ENCODE data around the gene EDA.

The EDA gene

DNA sequence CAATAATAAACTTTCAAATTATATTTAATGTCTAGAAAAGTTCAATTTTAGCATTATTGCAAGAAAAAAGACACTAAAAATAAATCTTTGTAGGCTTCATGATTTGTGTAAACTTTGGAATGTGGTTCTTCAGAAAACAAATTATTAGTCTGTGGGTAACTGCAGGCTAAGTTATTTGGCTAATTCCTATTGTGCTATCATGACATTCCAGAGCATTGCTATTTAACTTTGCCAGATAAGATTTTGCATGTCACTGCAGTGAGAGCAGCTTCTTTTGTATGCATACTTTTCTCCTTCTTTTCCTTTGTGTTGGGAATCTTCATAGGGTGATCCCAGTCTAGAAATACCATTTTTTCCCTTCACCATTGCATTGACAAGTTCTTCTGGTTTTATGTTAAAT, 303.8 kb downstream of the EDA start:
- no peak for DNase-seq (ENCODE audit: low read depth)
- no peak overlapping the region for H3K4me3 ChIP-seq (ENCODE audit: low read length)

DNA sequence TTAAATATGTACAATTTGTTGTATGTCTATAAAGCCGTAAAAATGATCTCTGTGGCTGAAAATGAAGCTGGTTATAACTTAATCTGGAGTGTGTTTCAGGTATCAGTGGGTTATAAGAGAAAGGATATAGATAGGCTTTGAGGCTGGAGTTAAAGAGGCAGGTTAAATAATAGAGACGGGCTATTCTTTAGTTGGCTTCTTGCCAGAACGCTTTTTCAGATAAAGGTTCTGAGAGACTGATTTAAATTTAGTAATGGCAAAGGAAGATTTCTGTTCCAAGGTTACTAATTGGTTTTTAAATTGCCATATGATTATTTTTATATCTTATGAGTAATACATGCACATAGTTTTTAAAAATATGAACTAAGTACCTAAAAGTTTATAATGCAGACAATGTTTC, 316.4 kb downstream of the EDA start:
- no peak overlapping the region for H3K4me3 ChIP-seq (ENCODE audit: low read length)
- no peak for DNase-seq (ENCODE audit: low read depth)
- TF ChIP-seq, protein P1, sequence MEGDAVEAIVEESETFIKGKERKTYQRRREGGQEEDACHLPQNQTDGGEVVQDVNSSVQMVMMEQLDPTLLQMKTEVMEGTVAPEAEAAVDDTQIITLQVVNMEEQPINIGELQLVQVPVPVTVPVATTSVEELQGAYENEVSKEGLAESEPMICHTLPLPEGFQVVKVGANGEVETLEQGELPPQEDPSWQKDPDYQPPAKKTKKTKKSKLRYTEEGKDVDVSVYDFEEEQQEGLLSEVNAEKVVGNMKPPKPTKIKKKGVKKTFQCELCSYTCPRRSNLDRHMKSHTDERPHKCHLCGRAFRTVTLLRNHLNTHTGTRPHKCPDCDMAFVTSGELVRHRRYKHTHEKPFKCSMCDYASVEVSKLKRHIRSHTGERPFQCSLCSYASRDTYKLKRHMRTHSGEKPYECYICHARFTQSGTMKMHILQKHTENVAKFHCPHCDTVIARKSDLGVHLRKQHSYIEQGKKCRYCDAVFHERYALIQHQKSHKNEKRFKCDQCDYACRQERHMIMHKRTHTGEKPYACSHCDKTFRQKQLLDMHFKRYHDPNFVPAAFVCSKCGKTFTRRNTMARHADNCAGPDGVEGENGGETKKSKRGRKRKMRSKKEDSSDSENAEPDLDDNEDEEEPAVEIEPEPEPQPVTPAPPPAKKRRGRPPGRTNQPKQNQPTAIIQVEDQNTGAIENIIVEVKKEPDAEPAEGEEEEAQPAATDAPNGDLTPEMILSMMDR (conservative IDR thresholded peaks at IDR 0.05; ENCODE audit: low read length): no peak

More for the DNA sequence above, 303.8 kb downstream of the EDA start:
- TF ChIP-seq, protein P1 (conservative IDR thresholded peaks at IDR 0.05; ENCODE audit: low read length): no peak

DNA sequence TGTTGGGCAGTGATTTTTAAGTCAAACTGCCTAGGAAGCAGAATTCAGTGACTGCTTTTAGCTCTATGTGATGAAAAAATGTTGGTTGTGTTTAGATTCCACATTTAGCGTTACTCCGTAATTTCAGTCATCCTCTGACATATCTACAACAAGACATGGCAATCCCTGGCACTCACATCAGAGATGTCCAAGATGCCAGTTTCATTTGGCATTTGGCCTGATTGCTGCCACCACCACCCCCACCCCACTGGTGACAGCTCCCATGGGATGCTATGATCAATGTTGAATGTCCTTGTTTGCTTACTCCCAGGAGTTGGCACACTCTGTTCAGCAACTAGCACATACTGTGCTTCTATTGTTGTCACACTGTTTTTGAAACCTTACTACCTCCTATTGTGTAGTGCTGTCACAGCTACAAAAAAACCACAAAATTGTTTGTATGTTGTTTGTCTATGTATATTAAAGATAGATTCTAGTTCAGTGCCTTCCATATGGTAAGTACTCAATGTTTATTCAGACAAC, 332.4 kb downstream of the EDA start:
- TF ChIP-seq, protein P1 (conservative IDR thresholded peaks at IDR 0.05; ENCODE audit: low read length): no peak
- no peak overlapping the region for H3K4me3 ChIP-seq (ENCODE audit: low read length)
- no peak for DNase-seq (ENCODE audit: low read depth)

DNA sequence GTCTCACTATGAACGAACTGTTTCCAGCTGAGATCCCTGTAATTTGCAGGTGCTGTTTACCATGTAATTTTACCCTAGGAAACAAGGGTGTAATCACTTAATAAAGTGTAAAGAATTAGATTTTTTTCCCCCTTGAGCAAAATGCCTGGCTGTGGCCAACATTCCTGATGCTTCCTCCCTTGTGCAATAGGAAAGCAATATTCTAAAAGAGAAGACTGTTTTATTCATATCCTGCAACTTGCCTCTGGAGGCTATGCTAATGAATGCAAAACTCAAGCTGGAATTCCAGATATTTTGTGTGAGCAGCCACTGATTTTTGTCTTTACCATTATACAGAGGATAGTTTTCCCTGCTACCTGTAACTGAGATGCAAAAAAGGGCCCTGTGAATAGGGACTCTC, 335.8 kb downstream of the EDA start:
- DNase-seq (ENCODE audit: low read depth): no peak
- H3K4me3 ChIP-seq (ENCODE audit: low read length): no peak overlapping the region
- TF ChIP-seq, protein P1 (conservative IDR thresholded peaks at IDR 0.05; ENCODE audit: low read length): no peak

DNA sequence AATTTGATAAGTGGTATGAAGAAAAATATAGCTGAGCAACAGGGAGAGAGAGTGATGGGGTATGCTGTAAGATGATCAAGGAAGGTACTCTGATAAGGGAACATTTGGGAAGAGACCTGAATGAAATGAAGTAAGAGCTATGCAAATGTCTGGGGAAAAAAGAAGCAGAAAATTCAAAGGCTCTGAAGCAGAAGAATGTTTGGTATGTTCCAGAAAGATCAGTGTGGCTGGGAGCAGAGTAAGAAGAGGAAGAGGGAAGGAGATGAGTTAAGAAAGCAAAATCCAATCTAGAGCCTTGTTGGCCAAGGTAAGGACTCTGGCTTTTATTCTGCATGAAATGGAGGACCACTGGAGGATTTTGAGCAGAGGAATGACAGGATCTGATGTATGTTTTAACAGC, 343.8 kb downstream of the EDA start:
- TF ChIP-seq, protein P1 (conservative IDR thresholded peaks at IDR 0.05; ENCODE audit: low read length): no peak
- H3K4me3 ChIP-seq (ENCODE audit: low read length): no peak overlapping the region
- DNase-seq (ENCODE audit: low read depth): no peak

DNA sequence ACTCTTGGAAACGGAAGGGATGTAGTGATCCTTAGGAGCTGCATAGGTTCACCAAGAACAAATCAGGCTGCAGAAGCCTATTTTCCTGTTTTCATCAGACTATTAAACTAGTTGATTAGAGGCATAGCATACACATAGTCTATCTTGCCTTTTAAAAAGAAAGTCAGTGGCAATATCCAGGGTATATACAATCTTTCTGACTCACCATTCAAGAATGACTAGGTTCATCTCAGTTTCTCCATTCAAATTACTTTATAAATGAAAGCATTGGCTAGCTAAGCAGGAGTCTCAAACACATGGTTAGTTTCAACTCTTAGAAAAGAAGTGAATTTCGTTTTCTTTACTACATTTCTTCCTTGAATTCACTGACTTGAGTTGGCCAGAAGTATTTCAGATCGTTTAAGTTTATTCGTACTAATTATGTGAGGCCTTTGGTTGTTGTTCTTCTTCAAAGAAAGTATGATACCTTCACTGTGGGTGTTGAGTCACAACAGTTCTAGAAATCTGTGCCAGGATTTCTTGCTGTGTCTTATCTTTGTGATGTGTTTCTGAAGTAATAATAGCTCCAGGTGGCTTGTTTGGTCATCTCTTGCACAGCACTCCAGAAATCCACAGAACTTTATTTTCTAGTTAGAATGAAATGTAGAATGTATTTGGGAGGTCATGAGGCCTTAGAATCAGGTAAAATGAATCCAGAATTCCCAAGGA, 345.6 kb downstream of the EDA start:
- no peak overlapping the region for H3K4me3 ChIP-seq (ENCODE audit: low read length)
- TF ChIP-seq, protein P1 (conservative IDR thresholded peaks at IDR 0.05; ENCODE audit: low read length): no peak
- DNase-seq (ENCODE audit: low read depth): no peak

DNA sequence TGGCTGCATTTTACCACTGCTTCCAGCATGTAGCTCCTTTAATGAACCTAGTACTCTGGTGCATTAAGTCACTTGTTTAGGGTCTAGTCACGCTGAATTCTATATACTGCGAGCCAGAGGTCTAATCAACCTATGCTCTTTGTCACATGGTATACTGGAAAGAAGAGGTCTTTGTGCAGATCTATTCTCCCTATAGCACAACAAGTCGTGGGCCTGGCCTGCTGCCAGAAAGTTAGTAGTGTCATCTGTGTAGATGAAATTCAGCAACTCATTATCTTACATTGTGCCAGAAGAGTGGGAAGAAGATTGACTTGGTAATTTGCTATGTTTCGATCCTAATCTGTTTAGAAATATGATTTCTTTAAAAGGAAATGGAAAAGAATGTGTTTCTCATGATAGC, 353.0 kb downstream of the EDA start:
- TF ChIP-seq, protein P1 (conservative IDR thresholded peaks at IDR 0.05; ENCODE audit: low read length): no peak
- no peak for DNase-seq (ENCODE audit: low read depth)
- H3K4me3 ChIP-seq (ENCODE audit: low read length): no peak overlapping the region

All from AG10803 (cell line).